Esophagus (tissue), 2 donors: ENCODE data around the gene GSK3B. TPM values are rescaled to one million over a fixed set of nuclear protein-coding genes. Genes with fewer than 3 reads are reported as not detected.

Experiments
- H3K27ac ChIP-seq, 2 donors: one replicate each; pipeline ENCODE4 v1.5.1; 2013; ENCODE audit warnings: low read depth in 2 of 2, mild to moderate bottlenecking in 2 of 2, inconsistent platforms in 1 of 2, low read length in 1 of 2, moderate library complexity in 1 of 2
- H3K27me3 ChIP-seq, 2 donors: one replicate each; pipeline ENCODE4 v1.6.1; 2013; ENCODE audit warnings: low read length in 2 of 2, control low read depth in 1 of 2, mild to moderate bottlenecking in 1 of 2; ENCODE audit not compliant: insufficient read depth in 2 of 2, control insufficient read depth in 1 of 2
- H3K36me3 ChIP-seq, 2 donors: one replicate each; pipeline ENCODE4 v1.6.1; 2013; ENCODE audit warnings: low read length in 1 of 2; ENCODE audit not compliant: control insufficient read depth in 2 of 2, insufficient read depth in 2 of 2
- H3K4me1 ChIP-seq, 2 donors: one replicate each; pipeline ENCODE4 v1.6.1; 2013; ENCODE audit warnings: low read length in 1 of 2; ENCODE audit not compliant: control insufficient read depth in 2 of 2, insufficient read depth in 2 of 2
- H3K4me3 ChIP-seq, 2 donors: one replicate each; pipeline ENCODE4 v1.5.1; 2013; ENCODE audit warnings: low read length in 2 of 2, mild to moderate bottlenecking in 2 of 2, low read depth in 1 of 2, moderate library complexity in 1 of 2
- H3K9me3 ChIP-seq, 2 donors: one replicate each; pipeline ENCODE4 v1.6.1; 2013; ENCODE audit warnings: mild to moderate bottlenecking in 2 of 2, low read depth in 1 of 2, low read length in 1 of 2, moderate library complexity in 1 of 2; ENCODE audit not compliant: control insufficient read depth in 2 of 2, insufficient read depth in 1 of 2
- WGBS, 2 donors: extraction: QIAGEN DNeasy Blood & Tissue Kit; methylation state at CpG; one replicate each; pipeline ENCODE4 v1.1.7; 2013; 5-methylcytosine and 5-hydroxymethylcytosine counted together
- polyA plus RNA-seq, 2 donors: library from polyadenylated mRNA; stranded (reverse); fragments of 200-250 nt; gene quantifications; one replicate each; pipeline ENCODE4 v1.2.3, GENCODE V29; 2013
- donor health status: healthy with polysubstance abuse.
- donor health status: Bipolar disorder and iron deficiency.

GSK3B gene
- polyA plus RNA-seq, 2 donors: 8.8 to 12.0 TPM

DNA sequence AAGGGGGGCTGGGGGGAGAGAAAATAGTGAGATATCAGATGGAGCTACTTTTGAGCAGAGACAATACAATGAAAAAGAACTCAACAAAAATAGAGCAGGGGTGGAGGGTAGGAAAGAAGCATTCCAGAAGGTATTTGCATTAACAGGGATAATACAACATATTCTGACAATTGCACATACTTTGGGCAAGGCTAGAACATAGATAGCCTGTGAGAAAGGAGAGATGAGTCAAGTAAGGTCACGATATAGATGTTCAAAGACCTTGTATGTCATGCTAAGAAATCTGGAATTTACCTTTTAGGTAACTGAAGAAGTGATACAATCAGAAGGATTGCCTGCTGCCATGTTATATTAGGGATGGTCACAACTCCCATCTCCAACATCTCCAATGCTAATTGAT is 155.2 kb downstream of the GSK3B start:
- Histone ChIP-seq H3K4me1 (no peaks in the 10 kb centered on the region), H3K27me3 (no peaks in the 10 kb centered on the region), H3K9me3 (no peaks in the 10 kb centered on the region), H3K4me3 (no peak overlapping the region), H3K27ac (no peak overlapping the region), H3K36me3 (peaks cover 0 to 3% of the 10 kb centered on the region in 2 donors)
- WGBS, 2 donors: 93 to 100% methylated on average over 1 of the region's 1 CpG

- Histone ChIP-seq H3K27ac (no peak overlapping the region), H3K27me3 (no peaks in the 10 kb centered on the region), H3K36me3 (peaks cover 0 to 3% of the 10 kb centered on the region in 2 donors), H3K9me3 (no peaks in the 10 kb centered on the region), H3K4me3 (no peak overlapping the region), H3K4me1 (no peaks in the 10 kb centered on the region)
- WGBS, 2 donors: 77 to 80% methylated on average over 2 of the region's 2 CpGs
These were observed 157.0 kb downstream of the GSK3B start for GRCh38 chr3:119937229-119937628.

DNA sequence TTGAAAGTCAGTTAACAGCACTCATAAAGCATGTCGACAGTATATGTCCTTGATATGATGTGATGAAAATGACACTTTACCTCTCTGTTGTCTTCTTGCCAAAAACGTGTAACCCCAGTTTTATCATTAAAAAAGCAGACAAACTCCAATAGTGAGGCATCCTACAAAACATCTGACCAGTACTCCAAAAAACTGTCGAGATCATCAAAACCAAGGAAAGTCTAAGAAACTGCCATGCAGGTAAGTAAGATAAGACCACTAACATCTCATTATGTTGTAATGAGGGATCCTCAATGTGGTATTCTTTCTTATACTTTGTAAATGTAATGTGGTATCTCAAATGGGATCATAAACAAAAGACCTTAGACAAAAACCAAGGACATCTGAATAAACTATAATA is 160.0 kb downstream of the GSK3B start:
- Histone ChIP-seq H3K4me3 (no peak overlapping the region), H3K36me3 (peaks cover 0 to 3% of the 10 kb centered on the region in 2 donors), H3K9me3 (no peaks in the 10 kb centered on the region), H3K27ac (no peak overlapping the region), H3K4me1 (no peaks in the 10 kb centered on the region), H3K27me3 (no peaks in the 10 kb centered on the region)
- WGBS, 2 donors: 80 to 92% methylated on average over 3 of the region's 3 CpGs

DNA sequence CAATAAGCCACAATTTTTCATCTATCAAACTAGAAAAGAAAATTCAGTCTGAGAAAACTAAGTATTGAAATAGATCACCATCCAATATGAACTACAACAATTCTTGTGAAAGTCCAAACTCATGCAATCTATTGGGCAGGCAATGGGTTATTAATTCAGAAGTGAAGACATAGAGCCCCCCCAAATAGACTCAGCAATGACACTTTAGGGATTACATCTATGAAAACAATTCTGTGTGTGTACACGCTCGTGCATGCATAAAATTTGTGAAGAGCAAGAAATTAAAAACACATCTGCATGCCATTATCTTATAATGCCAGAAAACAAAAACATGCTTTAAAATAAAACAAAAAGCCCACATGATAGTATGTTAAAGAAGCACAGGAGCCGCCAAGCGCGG is 161.0 kb downstream of the GSK3B start:
- no peaks in the 10 kb centered on the region for H3K9me3 ChIP-seq
- no peaks in the 10 kb centered on the region for H3K27me3 ChIP-seq
- no peaks in the 10 kb centered on the region for H3K4me1 ChIP-seq
- no peak overlapping the region for H3K27ac ChIP-seq
- H3K36me3 ChIP-seq: peaks cover 0 to 3% of the 10 kb centered on the region in 2 donors
- no peak overlapping the region for H3K4me3 ChIP-seq
- 96 to 97% methylated on average over 5 of the region's 5 CpGs for WGBS, 2 donors

GRCh38 chr3:119930286-119930685 is 164.0 kb downstream of the GSK3B start:
- Histone ChIP-seq H3K27me3 (no peaks in the 10 kb centered on the region), H3K27ac (no peak overlapping the region), H3K36me3 (no peaks in the 10 kb centered on the region), H3K9me3 (no peaks in the 10 kb centered on the region), H3K4me3 (no peak overlapping the region), H3K4me1 (no peaks in the 10 kb centered on the region)
- 89 to 100% methylated on average over 1 of the region's 1 CpG for WGBS, 2 donors

DNA sequence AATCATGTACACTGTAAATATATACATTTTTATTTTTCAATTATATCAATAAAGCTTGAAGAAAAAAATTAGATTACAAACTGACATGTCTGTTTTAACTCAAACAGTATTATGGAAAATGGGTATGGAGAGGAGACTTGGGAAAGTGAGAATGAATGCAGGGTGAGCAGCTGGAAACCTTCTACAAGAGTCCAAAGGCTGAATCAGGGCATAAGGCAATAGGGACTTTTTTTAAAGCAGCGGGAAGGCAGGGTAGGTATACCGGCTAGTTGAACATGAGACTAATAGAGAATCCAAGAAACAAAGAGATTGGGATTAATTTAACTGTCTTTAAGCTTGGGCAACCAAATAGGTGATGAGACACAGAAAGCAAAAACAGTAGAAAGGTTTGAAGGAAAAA is 167.1 kb downstream of the GSK3B start:
- Histone ChIP-seq H3K4me3 (no peak overlapping the region), H3K9me3 (no peaks in the 10 kb centered on the region), H3K4me1 (no peaks in the 10 kb centered on the region), H3K27me3 (no peaks in the 10 kb centered on the region), H3K27ac (no peak overlapping the region), H3K36me3 (no peaks in the 10 kb centered on the region)
- WGBS, 2 donors: 94 to 98% methylated on average over 2 of the region's 2 CpGs

DNA sequence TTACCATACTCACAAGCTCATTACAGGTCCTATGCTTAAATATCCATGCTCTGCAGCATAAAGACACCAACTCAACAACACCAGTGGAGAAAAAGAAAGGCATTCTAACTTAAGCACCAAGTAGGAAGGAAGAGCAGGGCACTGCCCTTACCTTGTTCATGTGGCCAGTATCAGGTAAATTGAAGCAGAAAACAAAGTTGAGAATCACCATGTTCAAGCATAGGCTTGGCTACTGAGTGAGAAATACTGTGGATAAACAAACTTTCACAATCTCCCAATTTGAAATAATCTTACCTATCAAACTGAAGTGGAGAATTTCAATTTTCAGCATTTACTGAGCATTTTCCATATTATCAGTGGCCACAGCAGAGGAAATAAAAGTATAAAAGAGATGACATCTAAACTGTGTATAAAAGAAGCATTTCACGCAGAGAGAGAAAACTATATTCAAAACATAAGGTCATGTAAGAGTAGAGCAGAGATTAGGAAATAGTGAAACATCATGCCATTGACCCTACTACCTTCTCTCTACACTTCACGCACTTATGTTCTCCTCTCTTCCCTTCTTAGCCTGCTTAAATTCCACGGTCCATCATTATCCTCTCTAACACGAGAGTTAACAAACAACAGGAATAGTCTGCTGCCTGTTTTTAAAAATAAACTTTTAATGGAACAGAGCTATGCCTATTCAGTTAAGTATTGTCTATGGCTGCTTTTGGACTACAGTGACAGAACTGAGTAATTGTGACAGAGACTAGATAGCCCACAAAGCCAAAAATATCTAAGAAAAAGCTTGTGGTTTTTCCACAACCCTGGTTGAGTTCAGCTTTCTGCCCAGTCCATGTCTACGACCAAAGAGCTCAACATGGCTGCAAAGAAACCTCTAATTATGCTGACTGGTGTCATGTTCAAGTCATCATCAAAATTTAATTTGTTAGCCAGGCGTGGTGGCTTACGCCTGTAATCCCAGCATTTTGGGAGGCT is 169.8 kb downstream of the GSK3B start:
- Histone ChIP-seq H3K4me1 (no peaks in the 10 kb centered on the region), H3K27ac (no peak overlapping the region), H3K4me3 (no peak overlapping the region), H3K36me3 (no peaks in the 10 kb centered on the region), H3K27me3 (no peaks in the 10 kb centered on the region), H3K9me3 (no peaks in the 10 kb centered on the region)
- WGBS, 2 donors: 95 to 97% methylated on average over 7 of the region's 7 CpGs

DNA sequence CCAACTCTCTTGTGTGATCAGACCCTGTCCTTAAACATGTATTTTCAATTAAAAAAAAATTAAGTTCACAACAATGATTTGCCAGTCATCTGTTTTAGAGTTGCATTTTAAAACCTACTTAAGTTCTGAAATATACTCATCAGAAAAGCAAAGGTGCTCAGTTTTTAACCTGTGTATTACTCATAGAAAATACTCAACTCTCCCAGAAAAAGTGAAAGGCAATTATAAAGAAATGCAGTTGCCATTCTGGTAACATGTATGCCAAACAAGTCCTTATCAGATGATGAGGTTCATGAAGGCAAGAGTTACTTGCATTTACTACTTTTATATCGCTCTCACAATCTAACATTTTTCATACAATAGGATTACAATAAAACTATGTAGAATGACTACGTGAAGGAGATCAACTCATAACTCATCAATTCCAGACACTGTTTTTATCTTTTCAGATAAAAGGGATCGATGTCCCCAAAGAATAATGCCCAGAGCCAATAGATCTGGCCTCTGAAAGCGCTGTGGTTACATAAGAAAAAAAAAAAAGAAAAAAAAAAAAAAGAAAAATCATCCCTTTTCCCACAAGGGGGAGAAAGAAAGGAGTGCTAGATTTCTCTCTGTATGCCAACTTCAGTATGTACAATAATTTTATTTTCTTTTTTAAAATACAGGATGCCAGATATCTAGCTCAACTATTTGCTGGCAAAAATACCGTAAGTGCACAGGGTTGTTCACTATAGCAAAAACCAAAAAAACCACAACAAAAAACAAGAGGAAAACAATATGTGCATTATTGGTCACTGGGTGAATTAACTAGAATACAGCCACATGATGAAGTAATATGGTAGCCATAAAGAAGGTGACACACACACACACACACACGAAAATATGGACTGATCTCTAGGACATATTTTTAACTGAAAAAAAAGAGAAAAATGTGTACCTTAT is 175.0 kb downstream of the GSK3B start:
- H3K27ac ChIP-seq: no peak overlapping the region
- WGBS, 2 donors: 94% methylated on average over 6 of the region's 6 CpGs
- H3K27me3 ChIP-seq: no peaks in the 10 kb centered on the region
- no peaks in the 10 kb centered on the region for H3K36me3 ChIP-seq
- H3K4me1 ChIP-seq: no peaks in the 10 kb centered on the region
- no peak overlapping the region for H3K4me3 ChIP-seq
- no peaks in the 10 kb centered on the region for H3K9me3 ChIP-seq

GRCh38 chr3:119913021-119913420 is 181.2 kb downstream of the GSK3B start:
- no peaks in the 10 kb centered on the region for H3K36me3 ChIP-seq
- H3K27me3 ChIP-seq: no peaks in the 10 kb centered on the region
- H3K9me3 ChIP-seq: no peaks in the 10 kb centered on the region
- H3K4me3 ChIP-seq: no peak overlapping the region
- no peak overlapping the region for H3K27ac ChIP-seq
- 77 to 90% methylated on average over 3 of the region's 3 CpGs for WGBS, 2 donors
- no peaks in the 10 kb centered on the region for H3K4me1 ChIP-seq
